Stimulated activated CD4-positive, alpha-beta T cell treated with anti-CD3 and anti-CD28 coated beads, Interleukin-2, amount 100 ng/mL, for 4 hours (primary cell): ENCODE data around the gene RBFOX1.
"Not testable (repeated sequence)": the region's sequence is repeated elsewhere in the genome, so short reads cannot be mapped to it uniquely, and the experiment has no call there.

ENCODE experiments used
- DNase-seq: peaks from one replicate; pipeline ENCODE4 v3.0.0-alpha.2; 2020; ENCODE audit warnings: low read depth

The RBFOX1 gene

DNA sequence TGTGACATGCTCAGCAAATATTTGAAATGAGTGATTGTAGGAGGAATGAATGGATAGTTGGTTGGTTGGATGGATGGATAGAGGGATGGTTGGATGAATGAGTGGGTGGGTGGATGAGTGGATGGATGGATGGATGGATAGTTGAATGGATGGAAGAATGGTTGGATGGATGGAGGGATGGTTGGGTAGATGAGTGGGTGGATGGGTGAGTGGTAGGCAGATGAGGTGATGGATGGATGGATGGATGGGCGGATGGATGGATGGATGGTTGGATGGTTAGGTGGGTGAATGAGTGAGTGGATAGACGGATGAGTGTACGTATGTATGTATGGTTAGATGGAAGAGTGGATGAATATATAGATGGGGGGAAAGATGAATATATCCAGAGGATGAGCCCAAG lies 137.7 kb downstream of the RBFOX1 start:
- DNase-seq = no peak

- no peak for DNase-seq
Measured at GRCh38 chr16:7471268-7471667, 138.6 kb downstream of the RBFOX1 start.

DNA sequence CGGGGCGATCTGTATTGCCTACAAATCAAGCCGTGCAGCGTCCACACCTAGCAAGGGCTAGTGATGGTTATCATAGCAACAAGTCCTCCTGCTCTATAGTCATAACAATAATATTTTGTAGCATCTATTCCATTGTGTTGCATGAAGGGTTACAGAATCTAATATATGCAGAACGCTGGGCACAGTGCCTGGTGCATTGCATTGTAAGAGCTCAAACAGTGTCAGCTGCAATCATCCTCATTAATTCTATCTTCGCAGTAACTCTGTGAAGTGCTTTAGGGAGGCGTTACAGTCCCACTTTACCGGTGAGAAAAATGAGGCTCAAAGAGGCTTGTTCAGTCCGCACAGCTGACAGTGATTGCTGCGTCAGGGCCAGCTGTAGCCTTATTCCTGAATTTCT lies 149.4 kb downstream of the RBFOX1 start:
- DNase-seq = no peak

DNA sequence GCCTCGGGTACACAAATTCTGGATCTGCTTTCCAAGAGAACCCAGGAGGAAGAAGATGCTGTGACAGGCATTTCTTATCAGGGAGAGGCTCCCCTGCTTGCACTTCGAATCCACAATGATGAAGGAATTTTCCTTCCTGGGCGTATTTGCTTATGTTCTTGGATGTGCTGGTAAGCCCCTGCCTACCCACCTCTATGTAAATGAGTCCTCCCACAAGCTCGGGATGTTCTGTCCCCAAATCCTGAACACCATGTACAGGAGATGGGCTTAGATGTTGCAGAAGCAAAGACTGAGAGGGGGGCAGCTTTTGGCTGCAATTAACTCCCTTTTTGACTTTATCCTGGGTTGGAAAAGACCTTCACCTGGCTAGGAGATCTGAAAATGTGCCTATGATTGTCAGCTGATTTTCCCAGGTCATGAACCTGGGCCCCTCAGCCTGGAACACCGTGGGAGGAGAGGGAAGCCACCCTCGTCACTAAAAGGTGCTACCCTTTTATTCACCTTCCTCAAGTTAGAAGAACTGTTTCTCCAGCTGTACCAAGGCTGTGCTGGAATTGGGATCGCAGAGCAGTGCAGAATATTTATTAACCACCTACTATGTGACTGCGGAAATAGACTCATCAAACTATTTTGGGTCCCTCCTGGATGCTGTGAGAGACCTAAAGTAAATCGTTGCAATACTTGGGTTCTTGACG lies 150.1 kb downstream of the RBFOX1 start:
- no peak for DNase-seq

DNA sequence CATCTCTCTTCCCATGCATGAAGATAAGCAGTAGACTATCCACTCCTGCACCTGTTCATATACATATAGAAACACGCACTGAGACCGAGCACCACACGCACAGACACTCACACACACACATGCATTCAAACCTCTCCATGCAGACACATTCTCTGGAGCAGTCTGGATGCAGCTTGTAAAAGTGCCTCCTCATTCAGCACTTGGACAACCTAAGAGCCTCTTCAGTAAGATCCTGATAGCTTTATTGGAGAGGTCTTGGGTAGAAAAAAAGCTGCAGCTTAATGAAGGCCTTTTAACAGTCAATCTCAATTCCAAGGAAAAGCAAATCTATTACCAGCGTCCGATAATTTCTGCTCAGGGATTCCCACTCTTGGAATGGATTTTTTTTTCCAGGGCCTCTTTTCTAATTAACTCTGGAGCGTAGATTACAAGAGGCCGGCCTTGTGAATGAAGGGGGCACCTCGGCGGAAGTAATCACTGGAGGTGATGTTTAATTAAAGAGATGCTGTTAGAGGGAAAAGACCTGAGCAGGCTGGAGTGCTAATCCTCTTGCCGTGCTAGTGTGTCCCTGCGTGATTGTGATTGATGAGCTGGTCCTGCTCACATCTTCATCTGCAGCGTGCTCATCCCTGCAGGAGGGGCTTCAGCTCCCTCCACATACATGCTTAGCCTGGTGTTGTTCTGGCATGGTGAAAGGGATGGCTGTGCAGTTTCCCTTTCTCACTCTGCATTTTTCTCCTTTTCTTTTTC lies 155.1 kb downstream of the RBFOX1 start:
- DNase-seq = no peak

- DNase-seq = no peak
Measured at GRCh38 chr16:7492122-7492521, 159.5 kb downstream of the RBFOX1 start.

DNA sequence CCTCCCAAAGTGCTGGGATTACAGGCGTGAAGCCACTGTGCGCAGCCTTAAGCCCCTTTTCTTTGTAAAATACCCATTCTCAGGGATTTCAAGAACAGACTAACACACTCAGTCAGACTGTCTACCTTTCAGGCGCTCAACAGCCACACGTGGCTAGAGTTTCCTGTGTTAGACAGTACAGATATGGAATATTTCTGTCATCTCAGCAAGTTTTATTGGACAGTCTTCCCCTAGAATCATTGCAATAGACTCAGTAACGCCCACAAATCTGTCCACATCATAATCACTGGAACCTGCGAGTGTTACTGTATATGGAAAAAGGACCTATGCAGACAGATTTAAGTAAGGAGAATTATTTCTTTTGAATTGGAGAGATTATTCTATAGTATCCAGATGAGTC lies 160.5 kb downstream of the RBFOX1 start:
- DNase-seq = no peak

DNA sequence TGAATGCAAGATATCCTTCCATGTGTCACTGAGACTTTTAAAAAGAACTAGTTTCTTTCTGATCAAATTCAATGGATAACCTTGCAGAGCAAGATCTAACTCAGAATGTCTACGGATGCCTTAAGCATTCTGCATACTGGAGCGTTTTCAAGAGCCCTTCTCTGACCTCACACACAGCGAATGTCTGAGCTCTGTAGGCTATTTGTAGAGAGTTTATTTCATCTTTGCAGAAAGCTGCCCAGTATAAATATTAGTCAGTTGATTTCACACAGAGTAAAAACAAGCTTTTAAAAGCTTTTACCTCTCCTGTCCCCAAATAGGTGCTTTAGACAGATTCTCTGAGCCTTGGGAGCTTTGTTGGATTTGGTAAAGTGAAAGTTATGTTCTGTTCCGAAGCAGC lies 165.0 kb downstream of the RBFOX1 start:
- DNase-seq = no peak

GRCh38 chr16:7501868-7502267 lies 169.2 kb downstream of the RBFOX1 start:
- no peak for DNase-seq

DNA sequence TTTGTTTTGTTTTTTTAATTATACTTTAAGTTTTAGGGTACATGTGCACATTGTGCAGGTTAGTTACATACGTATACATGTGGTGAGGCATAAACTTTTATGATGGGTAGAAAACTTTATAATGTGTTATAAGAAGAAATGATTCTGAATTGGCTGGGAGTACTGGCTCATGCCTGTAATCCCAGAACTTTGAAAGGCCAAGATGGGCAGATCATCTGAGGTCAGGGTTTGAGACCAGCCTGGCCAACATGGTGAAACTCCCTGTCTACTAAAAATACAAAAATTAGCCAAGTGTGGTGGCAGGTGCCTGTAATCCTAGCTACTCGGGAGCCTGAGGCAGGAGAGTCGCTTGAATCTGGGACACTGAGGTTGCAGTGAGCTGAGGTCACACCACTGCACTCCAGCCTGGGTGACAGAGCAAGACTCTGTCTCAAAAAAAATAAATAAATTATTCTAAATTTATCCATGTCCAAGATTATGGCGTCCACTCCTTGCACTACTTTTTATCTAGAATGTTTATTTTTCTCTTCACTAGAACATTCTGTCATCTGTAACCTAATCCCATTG lies 170.0 kb downstream of the RBFOX1 start:
- DNase-seq = not testable (repeated sequence)

- no peak for DNase-seq
Measured at GRCh38 chr16:7503666-7504065, 171.0 kb downstream of the RBFOX1 start.

DNA sequence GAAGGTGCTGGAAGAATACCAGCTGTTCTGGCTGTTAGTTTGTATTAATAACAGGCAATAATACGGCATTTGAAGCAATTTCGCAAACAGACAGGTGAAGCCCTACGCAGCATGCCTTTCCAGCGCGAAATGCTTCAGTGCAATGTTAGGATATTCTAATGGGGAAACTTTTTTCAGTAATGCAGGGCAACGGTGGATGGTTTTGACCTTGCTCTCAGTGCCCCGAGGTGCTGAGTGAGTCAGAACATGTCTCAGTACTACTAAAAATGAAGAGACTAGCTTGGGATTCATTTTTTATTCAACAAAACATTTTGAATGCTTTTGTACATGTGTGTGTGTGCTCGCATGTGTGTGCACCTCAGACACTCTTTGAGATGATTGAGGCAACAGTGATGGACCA lies 172.2 kb downstream of the RBFOX1 start:
- no peak for DNase-seq

DNA sequence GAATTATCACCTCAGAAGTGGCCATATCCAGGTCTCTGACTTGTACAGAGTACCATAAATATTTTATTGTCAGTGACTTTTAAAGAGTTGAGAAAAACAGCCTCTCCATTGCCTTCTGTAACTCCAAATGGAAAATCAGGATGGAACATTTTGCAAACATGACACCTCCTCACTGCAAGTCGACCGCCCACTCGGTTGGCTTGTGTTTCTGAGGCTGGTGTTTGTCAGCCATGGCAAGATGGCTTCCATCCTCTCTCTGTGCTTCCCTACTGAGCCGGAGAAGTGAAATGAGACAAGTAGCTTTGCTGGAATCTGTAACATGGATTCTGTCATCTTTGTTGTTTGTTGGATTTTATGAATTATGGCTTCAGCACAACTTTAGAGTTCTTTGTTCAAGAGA lies 172.8 kb downstream of the RBFOX1 start:
- no peak for DNase-seq

DNA sequence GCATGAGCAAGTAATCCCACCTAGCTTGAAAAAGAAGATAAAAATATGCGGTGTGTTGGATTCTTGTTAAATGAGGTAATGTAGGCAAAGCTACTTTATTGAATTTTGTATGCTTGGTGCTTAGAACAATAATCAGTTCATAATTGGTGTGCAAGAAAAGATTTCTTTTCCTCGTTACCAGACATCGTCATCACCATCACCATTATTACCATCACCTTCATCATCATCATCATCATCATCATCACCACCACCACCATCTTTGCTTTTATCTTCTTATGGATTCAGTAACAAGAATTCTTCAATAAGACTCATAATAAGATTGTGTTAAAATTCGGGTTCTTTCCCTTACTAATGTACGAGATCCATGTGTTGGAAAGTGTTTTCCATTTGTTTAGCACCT lies 173.7 kb downstream of the RBFOX1 start:
- no peak for DNase-seq

DNA sequence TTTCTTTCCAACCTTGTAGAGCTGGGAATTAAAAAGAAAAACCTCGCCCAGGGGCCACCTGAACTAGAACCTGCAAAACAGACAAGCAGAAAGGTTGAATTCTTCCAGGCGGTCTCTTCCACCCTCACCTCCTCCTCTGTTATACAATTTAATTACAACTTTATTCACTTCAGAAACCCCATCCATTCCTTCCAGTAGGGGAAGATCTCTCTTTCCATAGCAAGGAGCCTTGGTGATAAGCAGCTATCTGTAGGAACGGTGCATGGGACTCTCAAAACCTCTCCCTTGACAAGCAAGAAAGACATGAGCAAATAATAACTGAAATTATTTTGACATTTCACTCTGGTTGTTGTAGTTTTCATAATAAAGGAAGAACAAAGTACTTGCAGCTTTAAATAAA lies 176.0 kb downstream of the RBFOX1 start:
- DNase-seq = no peak

DNA sequence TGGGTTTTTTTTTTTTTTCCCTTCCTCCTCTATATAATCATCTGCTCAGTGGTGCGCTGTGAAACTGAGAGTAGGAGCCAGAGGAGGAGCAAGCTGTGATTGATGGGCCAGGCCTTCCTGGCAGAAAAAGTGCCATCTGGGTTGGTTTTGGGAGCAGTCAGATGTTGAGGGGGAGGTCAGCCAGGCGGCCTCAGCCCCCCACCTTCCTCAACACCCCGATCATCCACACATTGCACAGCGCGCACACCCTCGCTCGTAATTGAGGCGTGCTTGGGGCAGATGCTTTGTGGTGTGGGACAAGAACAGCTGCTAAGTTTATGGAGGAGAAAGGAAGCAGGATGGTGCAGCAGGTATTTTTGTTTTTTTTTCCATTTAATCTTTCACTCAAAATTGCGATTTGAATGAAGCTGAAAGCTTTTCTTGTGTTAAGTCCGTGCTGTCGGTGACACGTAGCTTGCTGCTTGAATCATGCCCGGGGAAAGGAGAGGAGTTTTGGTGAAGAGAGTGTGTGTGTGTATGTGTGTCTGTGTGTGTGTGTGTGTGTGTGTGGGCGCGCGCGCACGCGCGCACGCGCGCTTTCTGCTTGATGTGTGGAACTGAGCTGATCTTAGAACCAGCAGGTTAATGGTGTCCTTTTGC lies 177.4 kb downstream of the RBFOX1 start:
- no peak for DNase-seq

GRCh38 chr16:7511549-7512260 lies 179.1 kb downstream of the RBFOX1 start:
- DNase-seq = no peak

DNA sequence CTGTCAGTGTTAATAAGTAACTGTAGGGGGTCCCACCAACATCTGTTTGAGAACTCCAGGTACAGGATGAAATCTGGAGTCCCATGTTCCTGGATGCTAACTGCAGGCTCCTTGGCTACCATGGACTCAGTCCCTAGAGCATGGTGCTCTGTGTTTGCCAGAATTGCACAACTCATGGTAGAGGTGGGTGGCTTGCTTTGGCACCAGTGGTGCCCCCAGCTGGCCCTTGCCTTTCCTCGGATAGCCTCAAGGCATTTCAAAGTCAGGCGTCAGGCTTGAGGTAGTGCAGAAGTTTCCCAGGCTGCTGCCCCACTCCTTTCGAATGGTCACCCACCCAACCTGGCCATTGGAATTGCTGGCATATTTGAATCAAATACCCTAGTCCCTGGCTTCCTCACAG lies 179.9 kb downstream of the RBFOX1 start:
- no peak for DNase-seq

GRCh38 chr16:7513429-7513828 lies 180.8 kb downstream of the RBFOX1 start:
- no peak for DNase-seq

DNA sequence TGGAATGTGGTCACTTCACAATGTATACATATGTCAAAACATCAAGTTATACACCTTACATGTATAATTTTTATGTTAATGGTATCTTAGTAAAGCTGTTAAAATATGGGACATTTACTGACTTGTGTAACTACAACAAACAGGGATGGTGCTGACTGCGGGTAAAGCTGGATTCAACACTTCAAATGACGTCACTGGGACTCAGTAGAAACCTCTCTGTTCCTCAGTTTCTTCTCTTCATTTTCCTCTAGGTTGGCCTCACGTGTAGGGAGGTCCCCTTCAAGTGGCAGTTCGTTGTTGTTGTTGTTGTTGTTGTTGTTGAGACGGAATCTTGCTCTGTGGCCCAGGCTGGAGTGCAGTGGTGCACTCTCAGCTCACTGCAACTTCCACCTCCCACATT lies 182.9 kb downstream of the RBFOX1 start:
- no peak for DNase-seq

GRCh38 chr16:7517496-7517895 lies 184.9 kb downstream of the RBFOX1 start:
- no peak for DNase-seq

DNA sequence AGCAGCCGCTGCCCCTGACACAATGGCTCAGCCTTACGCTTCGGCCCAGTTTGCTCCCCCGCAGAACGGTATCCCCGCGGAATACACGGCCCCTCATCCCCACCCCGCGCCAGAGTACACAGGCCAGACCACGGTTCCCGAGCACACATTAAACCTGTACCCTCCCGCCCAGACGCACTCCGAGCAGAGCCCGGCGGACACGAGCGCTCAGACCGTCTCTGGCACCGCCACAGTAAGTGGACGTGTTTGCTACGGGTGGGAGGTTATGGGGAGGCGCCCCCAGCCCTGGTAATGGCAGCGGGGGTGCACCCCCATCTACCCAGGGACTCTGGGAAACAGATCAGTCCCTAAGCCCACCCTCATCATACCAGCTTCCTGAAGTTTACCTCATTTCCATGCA lies 185.5 kb downstream of the RBFOX1 start:
- no peak for DNase-seq
